ENCODE results near the gene FAM174C. TPM values are rescaled to one million over a fixed set of nuclear protein-coding genes. Genes with fewer than 3 reads are reported as not detected.

Gene FAM174C
- total and polyA plus RNA-seq, 11 donors, result 11.6 to 56.4 (median 23.8) TPM

DNA sequence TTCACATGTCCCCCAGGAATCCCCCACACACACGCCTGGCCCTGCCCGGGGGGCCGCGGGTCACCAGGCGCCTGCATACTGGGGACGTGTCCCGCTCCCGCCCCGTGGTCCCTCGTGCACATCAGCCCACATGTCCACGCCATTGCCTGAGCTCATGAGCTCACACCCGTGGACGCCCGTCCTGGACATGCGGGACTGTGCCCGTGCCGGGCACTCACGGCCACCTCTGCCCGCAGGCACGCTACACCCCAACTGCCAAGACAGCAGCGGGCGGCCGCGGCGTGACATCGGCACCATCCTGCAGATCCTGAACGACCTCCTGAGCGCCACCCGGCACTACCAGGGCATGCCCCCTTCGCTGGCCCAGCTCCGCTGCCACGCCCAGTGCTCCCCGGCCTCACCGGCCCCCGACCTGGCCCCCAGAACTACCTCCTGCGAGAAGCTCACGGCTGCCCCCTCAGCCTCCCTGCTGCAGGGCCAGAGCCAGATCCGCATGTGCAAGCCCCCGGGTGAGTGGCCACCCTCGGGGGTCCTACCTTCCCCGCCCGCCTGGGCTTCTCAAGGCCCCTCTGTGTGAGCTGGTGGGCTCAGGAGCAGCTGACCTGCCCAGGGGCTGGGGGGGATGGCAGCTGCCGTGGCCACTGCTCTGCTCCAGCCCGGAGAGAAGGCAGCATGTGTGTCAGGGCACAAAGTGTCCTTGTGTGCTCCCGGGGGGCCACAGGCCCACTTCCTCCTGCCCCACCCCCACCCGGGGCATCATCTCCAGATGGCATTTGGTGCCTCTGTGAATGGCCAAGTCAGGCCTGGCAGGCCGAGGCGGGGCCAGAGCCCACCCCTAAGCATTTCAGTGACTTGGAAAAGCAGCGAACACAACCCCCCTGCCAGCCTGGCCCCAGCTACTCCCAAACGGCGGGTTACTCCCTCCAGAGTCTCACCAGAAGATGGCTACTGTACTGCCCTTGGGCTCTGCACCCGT lies 19.9 kb upstream of the FAM174C start:
- peak overlapping the region in 2 of 12 donors; percentile 2 to 16 for H3K4me3 ChIP-seq
- 85 to 87% (median 86%) methylated on average over 23 to 52 of the region's 52 CpGs for WGBS, 4 donors
- H3K27ac ChIP-seq, result peak overlapping the region; percentile 39 to 100 (median 98)
- ATAC-seq (no peak), DNase-seq (peak in 1 of 5 donors; percentile 38)
- H3K9me3 ChIP-seq, result no peaks in the 10 kb centered on the region
- H3K27me3 ChIP-seq, result no peaks in the 10 kb centered on the region
- H3K36me3 ChIP-seq, result peaks cover 9 to 65% (median 58%) of the 10 kb centered on the region in 9 donors
- TF ChIP-seq POLR2A (IDR thresholded peaks at IDR 0.05) (no peak), CTCF (IDR thresholded peaks at IDR 0.05) (no peak)
- intact Hi-C loops (cut with DNase I), result no loop called here
- H3K4me1 ChIP-seq, result peaks cover 27 to 97% (median 81%) of the 10 kb centered on the region in 12 donors

DNA sequence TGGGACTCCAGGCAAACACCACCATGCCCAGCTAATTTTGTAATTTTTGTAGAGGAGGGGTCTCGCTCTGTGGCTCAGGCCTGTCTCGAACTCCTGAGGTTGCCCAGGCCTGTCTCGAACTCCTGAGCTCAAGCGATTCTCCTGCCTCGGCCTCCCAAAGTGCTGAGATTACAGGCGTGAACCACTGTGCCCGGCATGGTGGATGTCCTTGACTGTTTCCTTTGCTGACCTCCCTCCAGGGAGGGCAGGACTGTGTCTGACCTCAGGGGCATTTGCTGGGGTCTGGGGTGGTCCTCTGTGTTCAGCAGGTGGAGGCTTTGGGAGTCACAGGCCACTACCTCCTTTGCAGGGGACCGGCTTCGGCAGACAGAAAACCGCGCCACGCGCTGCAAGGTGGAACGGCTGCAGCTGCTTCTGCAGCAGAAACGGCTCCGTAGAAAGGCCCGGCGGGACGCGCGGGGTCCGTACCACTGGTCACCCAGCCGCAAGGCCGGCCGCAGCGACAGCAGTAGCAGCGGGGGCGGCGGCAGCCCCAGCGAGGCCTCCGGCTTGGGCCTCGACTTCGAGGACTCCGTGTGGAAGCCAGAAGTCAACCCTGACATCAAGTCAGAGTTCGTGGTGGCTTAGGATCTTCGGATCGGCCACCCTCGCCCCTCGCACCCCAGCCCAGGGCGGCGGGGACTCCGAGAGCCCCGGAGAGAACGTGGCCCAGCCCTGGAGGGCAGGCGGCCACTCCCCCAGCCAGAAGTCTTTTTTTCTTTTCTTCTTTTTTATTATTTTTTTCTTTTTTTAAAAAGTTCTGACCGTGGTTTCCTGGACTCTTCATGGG lies 18.5 kb upstream of the FAM174C start:
- no peak overlapping the region for H3K4me3 ChIP-seq
- 78 to 83% (median 81%) methylated on average over 38 to 46 of the region's 46 CpGs for WGBS, 4 donors
- no peak for DNase-seq
- TF ChIP-seq CTCF (IDR thresholded peaks at IDR 0.05), result no peak
- no peak for TF ChIP-seq POLR2A (IDR thresholded peaks at IDR 0.05)
- intact Hi-C loops (cut with DNase I), result no loop called here
- no peaks in the 10 kb centered on the region for H3K9me3 ChIP-seq
- H3K4me1 ChIP-seq, result peaks cover 28 to 97% (median 86%) of the 10 kb centered on the region in 12 donors
- H3K36me3 ChIP-seq, result peaks cover 9 to 57% (median 52%) of the 10 kb centered on the region in 9 donors
- ATAC-seq, result no peak
- peak overlapping the region in 10 of 12 donors; percentile 39 to 100 (median 98) for H3K27ac ChIP-seq
- H3K27me3 ChIP-seq, result no peaks in the 10 kb centered on the region

DNA sequence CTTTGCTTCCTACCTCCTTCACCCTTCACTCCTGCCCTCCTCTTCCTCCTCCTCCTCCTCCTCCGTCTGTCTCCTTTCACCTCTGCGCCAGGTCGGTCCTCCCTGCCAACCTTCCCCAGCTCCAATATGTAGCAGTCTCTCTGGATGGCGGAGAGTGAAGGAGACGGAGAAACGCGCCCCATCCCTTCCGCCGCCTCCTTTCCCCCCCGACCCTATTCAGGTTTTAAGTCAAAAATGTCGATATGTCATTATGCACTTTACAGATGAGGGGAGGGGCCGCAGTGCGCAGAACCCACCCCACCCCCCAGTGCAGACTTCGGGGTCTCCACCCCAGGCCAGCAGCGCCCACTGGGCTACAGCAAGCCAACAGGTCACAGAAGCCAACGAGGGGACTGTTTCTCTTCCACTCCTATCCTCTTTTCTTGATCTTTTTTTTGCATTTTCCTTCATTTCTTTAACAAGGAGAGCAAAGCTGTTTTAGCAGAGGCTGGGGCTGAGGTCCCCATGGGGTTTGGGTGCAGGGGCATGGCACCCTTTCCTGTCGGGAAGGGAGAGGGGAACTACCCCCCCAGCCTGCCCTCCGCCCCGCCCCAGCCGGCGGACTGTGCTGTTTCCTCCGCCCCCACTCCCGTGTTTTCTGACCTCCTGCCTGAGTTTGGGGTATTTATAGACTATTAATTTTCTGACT lies 17.7 kb upstream of the FAM174C start:
- H3K27me3 ChIP-seq, result no peaks in the 10 kb centered on the region
- ATAC-seq (no peak), DNase-seq (no peak)
- peaks cover 9 to 55% (median 49%) of the 10 kb centered on the region in 9 donors for H3K36me3 ChIP-seq
- peaks cover 30 to 97% (median 89%) of the 10 kb centered on the region in 12 donors for H3K4me1 ChIP-seq
- intact Hi-C loops (cut with DNase I), result no loop called here
- TF ChIP-seq CTCF (IDR thresholded peaks at IDR 0.05) (no peak), POLR2A (IDR thresholded peaks at IDR 0.05) (no peak)
- H3K9me3 ChIP-seq, result no peaks in the 10 kb centered on the region
- peak overlapping the region in 2 of 12 donors; percentile 32 to 82 for H3K4me3 ChIP-seq
- H3K27ac ChIP-seq, result peak overlapping the region; percentile 84 to 100 (median 98)
- WGBS, 4 donors, result 57 to 70% (median 60%) methylated on average over 23 of the region's 23 CpGs
